Parathyroid adenoma (tissue), 2 donors: ENCODE measurements around the gene TSPAN19.

Source experiments
- H2AFZ ChIP-seq: fragments of 300-600 bp; sonication (generic); one replicate; pipeline ENCODE4 v1.7.0; 2017; ENCODE audit warnings: antibody characterized with exemption, mild to moderate bottlenecking
- H3K27ac ChIP-seq: fragments of 300-600 bp; sonication (generic); one replicate; pipeline ENCODE4 v1.7.0; 2017
- H3K27me3 ChIP-seq: fragments of 300-600 bp; sonication (generic); one replicate; pipeline ENCODE4 v1.7.0; 2017; ENCODE audit warnings: low read length; ENCODE audit not compliant: control insufficient read depth, insufficient read depth
- H3K36me3 ChIP-seq: fragments of 300-600 bp; sonication (generic); one replicate; pipeline ENCODE4 v1.7.0; 2017; ENCODE audit warnings: low read length; ENCODE audit not compliant: control insufficient read depth, insufficient read depth
- H3K4me1 ChIP-seq: fragments of 300-600 bp; sonication (generic); one replicate; pipeline ENCODE4 v1.7.0; 2017; ENCODE audit warnings: control low read depth
- H3K4me2 ChIP-seq: fragments of 300-600 bp; sonication (generic); one replicate; pipeline ENCODE4 v1.7.0; 2017; ENCODE audit warnings: low read length
- H3K4me3 ChIP-seq: fragments of 300-600 bp; sonication (generic); one replicate; pipeline ENCODE4 v1.7.0; 2017; ENCODE audit warnings: low read depth, low read length
- H3K79me2 ChIP-seq: fragments of 300-600 bp; sonication (generic); one replicate; pipeline ENCODE4 v1.7.0; 2017; ENCODE audit warnings: control low read depth
- H3K9ac ChIP-seq: fragments of 300-600 bp; sonication (generic); one replicate; pipeline ENCODE4 v1.7.0; 2017; ENCODE audit warnings: mild to moderate bottlenecking
- H3K9me3 ChIP-seq: fragments of 300-600 bp; sonication (generic); one replicate; pipeline ENCODE4 v1.7.0; 2017; ENCODE audit warnings: low read length; ENCODE audit not compliant: control insufficient read depth
- CTCF ChIP-seq: fragments of 300-600 bp; sonication (generic); IDR thresholded peaks from one replicate; pipeline ENCODE4 v1.7.0; 2017; ENCODE audit warnings: antibody characterized with exemption, mild to moderate bottlenecking
- donor health status: primary hyperparathyroidism.

The TSPAN19 gene

GRCh38 chr12:84998341-84998740, 37.7 kb downstream of the TSPAN19 start:
- Histone ChIP-seq H3K9ac (no peak overlapping the region), H3K4me1 (no peaks in the 10 kb centered on the region), H3K4me2 (no peak overlapping the region), H3K79me2 (no peaks in the 10 kb centered on the region), H3K27me3 (no peaks in the 10 kb centered on the region), H3K9me3 (no peaks in the 10 kb centered on the region), H3K27ac (no peak overlapping the region), H2AFZ (no peak overlapping the region), H3K4me3 (no peak overlapping the region), H3K36me3 (no peaks in the 10 kb centered on the region)
- TF ChIP-seq CTCF, result no peak

- Histone ChIP-seq H3K27me3 (no peaks in the 10 kb centered on the region), H3K27ac (no peak overlapping the region), H3K36me3 (no peaks in the 10 kb centered on the region), H3K9ac (no peak overlapping the region), H3K4me3 (no peak overlapping the region), H2AFZ (no peak overlapping the region), H3K4me1 (no peaks in the 10 kb centered on the region), H3K9me3 (no peaks in the 10 kb centered on the region), H3K4me2 (no peak overlapping the region), H3K79me2 (no peaks in the 10 kb centered on the region)
- no peak for TF ChIP-seq CTCF
Measured at GRCh38 chr12:84996759-84997158, 39.3 kb downstream of the TSPAN19 start.

GRCh38 chr12:84995641-84996040, 40.4 kb downstream of the TSPAN19 start:
- H2AFZ ChIP-seq, result no peak overlapping the region
- H3K79me2 ChIP-seq, result no peaks in the 10 kb centered on the region

GRCh38 chr12:84994426-84994825, 41.7 kb downstream of the TSPAN19 start:
- Histone ChIP-seq H3K9me3 (no peaks in the 10 kb centered on the region), H3K4me2 (no peak overlapping the region), H3K27ac (no peak overlapping the region), H3K4me3 (no peak overlapping the region), H3K4me1 (no peaks in the 10 kb centered on the region), H3K27me3 (no peaks in the 10 kb centered on the region), H3K79me2 (no peaks in the 10 kb centered on the region), H3K36me3 (no peaks in the 10 kb centered on the region), H3K9ac (no peak overlapping the region), H2AFZ (no peak overlapping the region)
- no peak for TF ChIP-seq CTCF

More at GRCh38 chr12:84995641-84996040, 40.4 kb downstream of the TSPAN19 start:
- H3K36me3 ChIP-seq, result no peaks in the 10 kb centered on the region
- no peaks in the 10 kb centered on the region for H3K9me3 ChIP-seq
- H3K4me1 ChIP-seq, result no peaks in the 10 kb centered on the region
- H3K4me3 ChIP-seq, result no peak overlapping the region
- no peak for TF ChIP-seq CTCF
- no peak overlapping the region for H3K27ac ChIP-seq
- H3K9ac ChIP-seq, result no peak overlapping the region
- no peak overlapping the region for H3K4me2 ChIP-seq
- no peaks in the 10 kb centered on the region for H3K27me3 ChIP-seq

- Histone ChIP-seq H2AFZ (no peak overlapping the region), H3K36me3 (no peaks in the 10 kb centered on the region), H3K27ac (no peak overlapping the region), H3K27me3 (no peaks in the 10 kb centered on the region), H3K4me3 (no peak overlapping the region), H3K4me2 (no peak overlapping the region), H3K4me1 (no peaks in the 10 kb centered on the region), H3K9ac (no peak overlapping the region), H3K79me2 (no peaks in the 10 kb centered on the region), H3K9me3 (no peaks in the 10 kb centered on the region)
- TF ChIP-seq CTCF, result no peak
Measured at GRCh38 chr12:84986586-84986985, 49.5 kb downstream of the TSPAN19 start.
